Measurements from ENCODE around the gene CHST11.

The CHST11 gene

GRCh38 chr12:104591257-104591885, 134.6 kb downstream of the CHST11 start:
- DNase-seq = no peak

- no peak for DNase-seq
Measured at GRCh38 chr12:104593482-104593881, 136.7 kb downstream of the CHST11 start.

- DNase-seq = no peak
Measured at GRCh38 chr12:104596134-104596799, 139.5 kb downstream of the CHST11 start.

- DNase-seq = no peak
Measured at GRCh38 chr12:104596898-104597843, 140.4 kb downstream of the CHST11 start.

GRCh38 chr12:104598342-104599271, 141.9 kb downstream of the CHST11 start:
- no peak for DNase-seq

GRCh38 chr12:104599272-104600035, 142.7 kb downstream of the CHST11 start:
- no peak for DNase-seq

GRCh38 chr12:104600036-104600712, 143.4 kb downstream of the CHST11 start:
- DNase-seq = no peak

- DNase-seq = no peak
Measured at GRCh38 chr12:104600790-104601739, 144.3 kb downstream of the CHST11 start.

- no peak for DNase-seq
Measured at GRCh38 chr12:104602406-104602805, 145.7 kb downstream of the CHST11 start.

- no peak for DNase-seq
Measured at GRCh38 chr12:104602896-104603295, 146.1 kb downstream of the CHST11 start.

- DNase-seq = no peak
Measured at GRCh38 chr12:104603545-104603973, 146.8 kb downstream of the CHST11 start.

- no peak for DNase-seq
Measured at GRCh38 chr12:104604070-104604994, 147.6 kb downstream of the CHST11 start.

GRCh38 chr12:104604995-104605675, 148.4 kb downstream of the CHST11 start:
- DNase-seq = no peak

GRCh38 chr12:104605685-104606084, 148.9 kb downstream of the CHST11 start:
- no peak for DNase-seq

- DNase-seq = no peak
Measured at GRCh38 chr12:104608998-104609397, 152.2 kb downstream of the CHST11 start.

- no peak for DNase-seq
Measured at GRCh38 chr12:104609445-104609844, 152.7 kb downstream of the CHST11 start.

- DNase-seq = no peak
Measured at GRCh38 chr12:104610513-104611235, 153.9 kb downstream of the CHST11 start.
